GM23248 (cell line): ENCODE data around the gene SYNPO.

ENCODE experiments used
- EZH2 ChIP-seq: fragments of 200-600 bp; sonication (generic); IDR thresholded peaks from 2 replicates; pipeline ENCODE4 v1.6.1; 2018; ENCODE audit warnings: antibody characterized with exemption, mild to moderate bottlenecking; ENCODE audit not compliant: insufficient read depth, poor library complexity, severe bottlenecking
- EZH2phosphoT487 ChIP-seq: fragments of 200-600 bp; sonication (generic); IDR thresholded peaks from 2 replicates; pipeline ENCODE4 v1.6.1; 2018; ENCODE audit warnings: antibody characterized with exemption, moderate library complexity, mild to moderate bottlenecking, low read depth; ENCODE audit not compliant: insufficient read depth

GRCh38 chr5:150660108-150660831, 19.8 kb downstream of the SYNPO start:
- TF ChIP-seq EZH2phosphoT487 (no peak), EZH2 (no peak)
